Endothelial cell of umbilical vein (primary cell): ENCODE results near the gene FSTL4. TPM values are rescaled to one million over a fixed set of nuclear protein-coding genes. Genes with fewer than 3 reads are reported as not detected.
A peak's percentile ranks its signal among the peaks of the same experiment; 100 is the strongest.

ENCODE experiments used
- BruUV-seq: library from RNA; stranded (reverse); fragments of 400-500 nt; replicated peaks from 2 replicates; lab custom pipeline; 2021; lab: Mats Ljungman, UMichigan
- CTCF ChIA-PET: fragments of 300-600, 350-600 bp; sonication (Branson Sonifier 250); formaldehyde crosslinking; loops from one replicate; lab custom pipeline; 2021; ENCODE audit warnings: antibody characterized with exemption, inconsistent platforms; lab: Charles Lee
- POLR2A ChIA-PET: fragments of 300-600, 350-600 bp; sonication (Branson Sonifier 250); formaldehyde crosslinking; loops from one replicate; lab custom pipeline; 2021; ENCODE audit warnings: antibody characterized with exemption, inconsistent platforms; lab: Charles Lee
- DNase-seq: peaks from one replicate; pipeline ENCODE4 v3.0.0-alpha.2; 2011; ENCODE audit warnings: low read depth, low spot score
- FAIRE-seq: peaks from 2 replicates; lab custom pipeline; 2011; peaks lifted over from hg19 to GRCh38; lab: Jason Lieb, UNC
- H2AFZ ChIP-seq: 2 replicates; pipeline ENCODE4 v1.6.0; 2012; ENCODE audit warnings: low read depth, low read length, control low read depth, inconsistent platforms
- H3K27ac ChIP-seq: 2 replicates; pipeline ENCODE4 v1.5.1; 2011; ENCODE audit warnings: low read depth, mild to moderate bottlenecking, control low read depth, low read length, moderate library complexity; ENCODE audit not compliant: insufficient read depth
- H3K27me3 ChIP-seq, 2 experiments: 2 replicates each; pipeline versions ENCODE4 v1.6.0 to v1.6.1; 2011; ENCODE audit warnings: low read length in 2 of 2, mixed read lengths in 1 of 2; ENCODE audit not compliant: control insufficient read depth in 2 of 2, insufficient read depth in 2 of 2
- H3K36me3 ChIP-seq, 2 experiments: 2 replicates in 1 of 2; 3 replicates in 1 of 2; pipeline ENCODE4 v1.5.1; 2011; ENCODE audit warnings: low read length in 2 of 2, mild to moderate bottlenecking in 1 of 2, moderate library complexity in 1 of 2; ENCODE audit not compliant: control insufficient read depth in 2 of 2, insufficient read depth in 2 of 2; ENCODE audit errors: extremely low read depth in 1 of 2
- H3K4me1 ChIP-seq: 3 replicates; pipeline ENCODE4 v1.5.1; 2011; ENCODE audit warnings: mild to moderate bottlenecking, low read length; ENCODE audit not compliant: control insufficient read depth, insufficient read depth; ENCODE audit errors: extremely low read depth
- H3K4me2 ChIP-seq: 2 replicates; pipeline ENCODE4 v1.6.1; 2011; ENCODE audit warnings: low read length, control low read depth, mixed read lengths; ENCODE audit not compliant: insufficient read depth
- H3K4me3 ChIP-seq, 3 experiments: fragments of 200-600 bp in 1 of 3; sonication (generic), shearing (Covaris generic) in 1 of 3; replicated peaks in 1 of 3; 2 replicates each; pipeline ENCODE4 v1.5.1; 2011 to 2016; ENCODE audit warnings: control low read depth in 3 of 3, low read length in 3 of 3, mild to moderate bottlenecking in 2 of 3, inconsistent platforms in 1 of 3, low read depth in 1 of 3, moderate library complexity in 1 of 3; ENCODE audit not compliant: insufficient read depth in 1 of 3
- H3K79me2 ChIP-seq: 2 replicates; pipeline ENCODE4 v1.6.0; 2012; ENCODE audit warnings: low read length, inconsistent platforms; ENCODE audit not compliant: control insufficient read depth, insufficient read depth
- H3K9ac ChIP-seq: replicated peaks from 2 replicates; pipeline ENCODE3; 2011; ENCODE audit warnings: low read length, control low read depth; ENCODE audit not compliant: insufficient read depth; ENCODE audit errors: extremely low read depth
- H3K9me1 ChIP-seq: replicated peaks from 3 replicates; pipeline ENCODE4 v1.6.0; 2011; ENCODE audit warnings: mild to moderate bottlenecking, low read length; ENCODE audit not compliant: control insufficient read depth, insufficient read depth; ENCODE audit errors: extremely low read depth
- H3K9me3 ChIP-seq: replicated peaks from 2 replicates; pipeline ENCODE4 v1.5.1; 2012; ENCODE audit warnings: low read length, inconsistent platforms; ENCODE audit not compliant: control insufficient read depth, insufficient read depth
- H4K20me1 ChIP-seq: replicated peaks from 2 replicates; pipeline ENCODE3; 2011; ENCODE audit warnings: mild to moderate bottlenecking, low read length; ENCODE audit not compliant: control insufficient read depth, insufficient read depth; ENCODE audit errors: extremely low read depth
- EZH2 ChIP-seq: IDR thresholded peaks from 2 replicates; pipeline ENCODE4 v1.6.1; 2012; ENCODE audit warnings: borderline replicate concordance, low read depth, mild to moderate bottlenecking, moderate library complexity, low read length, inconsistent platforms; ENCODE audit not compliant: severe bottlenecking
- FOS ChIP-seq: IDR thresholded peaks from 2 replicates; pipeline ENCODE4 v1.6.1; 2011; ENCODE audit warnings: mild to moderate bottlenecking, low read length, moderate library complexity, borderline replicate concordance; ENCODE audit not compliant: insufficient read depth
- GATA2 ChIP-seq: IDR thresholded peaks from 2 replicates; pipeline ENCODE4 v1.7.0; 2011; ENCODE audit warnings: low read depth, mild to moderate bottlenecking, moderate library complexity, mixed read lengths, low read length; ENCODE audit not compliant: insufficient read length, insufficient read depth
- JUN ChIP-seq: IDR thresholded peaks from 2 replicates; pipeline ENCODE4 v1.6.1; 2011; ENCODE audit warnings: borderline replicate concordance, low read depth; ENCODE audit not compliant: insufficient read length, insufficient read depth
- MYC ChIP-seq: IDR thresholded peaks from one replicate; pipeline ENCODE4 v1.6.1; 2011; ENCODE audit warnings: mild to moderate bottlenecking, low read depth, low read length
- POLR2A ChIP-seq: IDR thresholded peaks from 2 replicates; pipeline ENCODE4 v1.6.1; 2012; ENCODE audit warnings: low read depth, mild to moderate bottlenecking, control low read depth, low read length
- POLR2AphosphoS5 ChIP-seq: IDR thresholded peaks from 2 replicates; pipeline ENCODE4 v1.6.1; 2012; ENCODE audit warnings: low read depth, mild to moderate bottlenecking, control low read depth, low read length, moderate library complexity; ENCODE audit not compliant: insufficient read depth
- dilution Hi-C: fragments of 300-500 bp; cut with MboI; formaldehyde crosslinking; loops from one replicate; pipeline ENCODE4 v1.15.0; 2019; ENCODE audit warnings: low sequenced_read_pairs; ENCODE audit not compliant: extremely low pct_ligation_motif_present
- intact Hi-C: fragments of 100-400 bp; cut with micrococcal nuclease; formaldehyde crosslinking; loops from one replicate; pipeline ENCODE4 v1.10.0; 2022
- polyA plus RNA-seq, 4 experiments: library from polyadenylated mRNA; depleted of rRNA in 3 of 4; stranded (reverse) in 3 of 4; unstranded in 1 of 4; fragments of >200 nt; gene quantifications; 2 replicates each; pipeline versions ENCODE4 v1.2.1 to v1.2.3, GENCODE V29; 2011 to 2012; ENCODE audit warnings: missing spikeins in 1 of 4
- total RNA-seq: library from RNA; stranded (reverse); gene quantifications from 2 replicates; pipeline ENCODE4 v1.2.3, GENCODE V29; 2021
- TF ChIP-seq, protein P1 (sequence below), 2 donors: IDR thresholded peaks; 1 replicate in 1 of 2; 2 replicates in 1 of 2; pipeline ENCODE4 v1.5.1; 2011; ENCODE audit warnings: low read length in 2 of 2, mild to moderate bottlenecking in 2 of 2, moderate library complexity in 2 of 2, control low read depth in 1 of 2, inconsistent platforms in 1 of 2, low read depth in 1 of 2; ENCODE audit not compliant: insufficient read depth in 1 of 2; ENCODE audit errors: extremely low read depth in 1 of 2
- TF ChIP-seq, protein P2 (sequence below): IDR thresholded peaks from 2 replicates; pipeline ENCODE4 v1.6.1; 2011; ENCODE audit not compliant: insufficient read depth, insufficient read length

FSTL4 gene
- total and polyA plus RNA-seq, 2 donors (not counting 3 experiments of a cell fraction or from before 2014, with no cell fraction given) = 0.18 TPM; not detected in 1

DNA sequence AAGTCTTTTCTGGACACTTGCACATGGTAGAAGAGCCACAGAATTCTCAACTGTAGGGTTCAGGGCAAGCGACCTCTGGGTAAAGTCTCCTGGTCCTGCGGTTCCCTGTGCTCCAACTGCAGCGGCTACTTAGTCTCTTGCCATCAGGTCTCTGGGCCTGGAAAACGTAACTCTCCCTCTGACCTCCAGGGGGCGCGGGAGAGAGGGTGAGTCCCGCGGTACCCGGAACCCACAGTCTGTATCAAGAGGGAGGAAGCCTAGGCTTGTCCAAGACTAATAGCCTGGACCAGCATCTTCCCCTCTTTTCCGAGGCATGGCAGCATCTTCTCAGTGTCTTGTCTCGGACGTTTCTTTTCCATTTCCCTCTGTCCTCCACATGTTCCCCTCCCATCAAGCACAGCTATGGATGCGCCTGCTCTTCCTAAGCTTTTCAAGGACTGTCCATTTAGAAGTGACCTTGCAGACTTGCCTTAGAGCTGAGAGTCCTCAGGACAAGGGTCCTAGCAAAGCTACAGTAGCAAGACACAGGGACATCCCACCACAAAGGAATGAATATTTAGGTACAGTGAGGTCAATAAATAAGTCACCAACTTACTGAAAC, 59.3 kb downstream of the FSTL4 start:
- no TSS peak for BruUV-seq
- H2AFZ ChIP-seq = no peak overlapping the region
- no peak overlapping the region for H3K9ac ChIP-seq
- no peak overlapping the region for H3K4me2 ChIP-seq
- no peaks in the 10 kb centered on the region for H3K9me1 ChIP-seq
- ChIA-PET CTCF (interaction anchor here (0.8 to 3.5 kb wide), 10 partner anchors 9 to 393 kb away, joined by 3 to 28 read pairs (median 5); partner anchors contain the start of gene FSTL4), POLR2A (interaction anchor here (0.6 kb wide), 1 partner anchor 416 kb away, joined by 6 read pairs; the partner anchor contains the start of gene C5orf15)
- peak; percentile 55 for DNase-seq
- peaks cover 2 to 10% of the 10 kb centered on the region in 2 experiments for H3K27me3 ChIP-seq
- H3K36me3 ChIP-seq = no peaks in the 10 kb centered on the region
- no peaks in the 10 kb centered on the region for H3K4me1 ChIP-seq
- no peak overlapping the region for H3K27ac ChIP-seq
- H3K79me2 ChIP-seq = no peaks in the 10 kb centered on the region
- intact Hi-C loops (loop anchor here (1.0 kb wide), 2 partner anchors 58 to 316 kb away; no protein-coding TSS in a partner anchor), dilution Hi-C loops (no loop called here)
- H3K9me3 ChIP-seq = no peaks in the 10 kb centered on the region
- TF ChIP-seq POLR2A = no peak
- TF ChIP-seq, protein P1, sequence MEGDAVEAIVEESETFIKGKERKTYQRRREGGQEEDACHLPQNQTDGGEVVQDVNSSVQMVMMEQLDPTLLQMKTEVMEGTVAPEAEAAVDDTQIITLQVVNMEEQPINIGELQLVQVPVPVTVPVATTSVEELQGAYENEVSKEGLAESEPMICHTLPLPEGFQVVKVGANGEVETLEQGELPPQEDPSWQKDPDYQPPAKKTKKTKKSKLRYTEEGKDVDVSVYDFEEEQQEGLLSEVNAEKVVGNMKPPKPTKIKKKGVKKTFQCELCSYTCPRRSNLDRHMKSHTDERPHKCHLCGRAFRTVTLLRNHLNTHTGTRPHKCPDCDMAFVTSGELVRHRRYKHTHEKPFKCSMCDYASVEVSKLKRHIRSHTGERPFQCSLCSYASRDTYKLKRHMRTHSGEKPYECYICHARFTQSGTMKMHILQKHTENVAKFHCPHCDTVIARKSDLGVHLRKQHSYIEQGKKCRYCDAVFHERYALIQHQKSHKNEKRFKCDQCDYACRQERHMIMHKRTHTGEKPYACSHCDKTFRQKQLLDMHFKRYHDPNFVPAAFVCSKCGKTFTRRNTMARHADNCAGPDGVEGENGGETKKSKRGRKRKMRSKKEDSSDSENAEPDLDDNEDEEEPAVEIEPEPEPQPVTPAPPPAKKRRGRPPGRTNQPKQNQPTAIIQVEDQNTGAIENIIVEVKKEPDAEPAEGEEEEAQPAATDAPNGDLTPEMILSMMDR (IDR thresholded peaks at IDR 0.05; ENCODE audit: extremely low read depth in 1 of 2, insufficient read depth in 1 of 2, low read depth in 1 of 2, low read length in 2 of 2) = peak; percentile 75 to 89
- peak; percentile 68 for FAIRE-seq
- no peak overlapping the region for H3K4me3 ChIP-seq
- H4K20me1 ChIP-seq = no peaks in the 10 kb centered on the region

- Histone ChIP-seq H3K9ac (no peak overlapping the region), H3K4me3 (no peak overlapping the region), H4K20me1 (no peaks in the 10 kb centered on the region), H3K27me3 (peaks cover 5 to 17% of the 10 kb centered on the region in 2 experiments), H2AFZ (no peak overlapping the region), H3K9me1 (no peaks in the 10 kb centered on the region), H3K4me2 (no peak overlapping the region), H3K27ac (no peak overlapping the region), H3K36me3 (no peaks in the 10 kb centered on the region), H3K4me1 (no peaks in the 10 kb centered on the region), H3K9me3 (no peaks in the 10 kb centered on the region), H3K79me2 (no peaks in the 10 kb centered on the region)
- ChIA-PET CTCF (interaction anchor here (1.2 kb wide), 1 partner anchor 123 kb away, joined by 3 read pairs; no protein-coding TSS in a partner anchor), POLR2A (no interaction called here)
- FAIRE-seq = no peak
- DNase-seq = no peak
- intact Hi-C loops (no loop called here), dilution Hi-C loops (no loop called here)
- BruUV-seq = no TSS peak
- TF ChIP-seq, protein P1 (IDR thresholded peaks at IDR 0.05; ENCODE audit: extremely low read depth in 1 of 2, insufficient read depth in 1 of 2, low read depth in 1 of 2, low read length in 2 of 2) = no peak
- no peak for TF ChIP-seq EZH2
- TF ChIP-seq FOS = no peak
- TF ChIP-seq POLR2A = no peak
- TF ChIP-seq JUN = no peak
- TF ChIP-seq POLR2AphosphoS5 = no peak
- TF ChIP-seq GATA2 = no peak
- no peak for TF ChIP-seq MYC
- TF ChIP-seq, protein P2, sequence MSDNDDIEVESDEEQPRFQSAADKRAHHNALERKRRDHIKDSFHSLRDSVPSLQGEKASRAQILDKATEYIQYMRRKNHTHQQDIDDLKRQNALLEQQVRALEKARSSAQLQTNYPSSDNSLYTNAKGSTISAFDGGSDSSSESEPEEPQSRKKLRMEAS = no peak
These were observed 65.8 kb downstream of the FSTL4 start for GRCh38 chr5:133546500-133546899.
